ENCODE data around the gene CAPN9.
"Not testable (repeated sequence)": the region's sequence is repeated elsewhere in the genome, so short reads cannot be mapped to it uniquely, and the experiment has no call there.

CAPN9 gene

DNA sequence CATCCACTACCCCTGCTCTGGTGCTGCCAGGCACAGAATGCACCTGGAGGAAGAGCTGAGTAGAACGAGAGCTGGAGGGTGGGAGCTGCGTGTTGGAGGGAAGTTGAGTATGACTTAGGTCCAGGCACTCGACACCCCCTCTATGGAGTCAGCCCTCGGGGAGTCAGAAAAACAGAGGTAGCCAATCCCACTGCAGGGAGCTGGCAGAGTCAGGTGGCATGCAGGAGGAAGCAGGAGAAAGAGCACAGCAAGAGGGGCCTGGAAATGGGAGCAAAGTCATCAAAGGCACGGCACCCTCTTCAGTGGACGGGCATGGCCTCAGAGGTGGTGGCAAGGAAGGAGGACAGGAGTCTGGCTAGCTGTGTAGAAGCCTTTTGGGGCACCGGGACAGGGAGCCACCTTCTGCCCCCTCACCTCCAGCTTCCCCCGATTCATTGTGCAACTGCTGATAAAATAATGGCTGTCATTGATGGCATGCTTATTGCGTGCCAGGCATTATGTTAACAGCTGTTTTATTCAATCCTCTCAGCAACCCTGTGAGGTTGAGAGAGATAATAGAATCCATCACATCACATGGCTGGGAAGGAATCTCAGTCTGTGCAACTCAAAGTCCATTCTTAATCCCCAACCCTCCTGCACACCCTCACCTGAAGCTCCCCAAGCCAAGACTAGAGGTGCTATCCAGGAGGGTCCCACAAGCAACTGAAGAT, 79.1 kb downstream of the CAPN9 start:
- DNase-seq = no peak

GRCh38 chr1:230827081-230827681, 80.0 kb downstream of the CAPN9 start:
- peak; percentile 79 for DNase-seq

DNA sequence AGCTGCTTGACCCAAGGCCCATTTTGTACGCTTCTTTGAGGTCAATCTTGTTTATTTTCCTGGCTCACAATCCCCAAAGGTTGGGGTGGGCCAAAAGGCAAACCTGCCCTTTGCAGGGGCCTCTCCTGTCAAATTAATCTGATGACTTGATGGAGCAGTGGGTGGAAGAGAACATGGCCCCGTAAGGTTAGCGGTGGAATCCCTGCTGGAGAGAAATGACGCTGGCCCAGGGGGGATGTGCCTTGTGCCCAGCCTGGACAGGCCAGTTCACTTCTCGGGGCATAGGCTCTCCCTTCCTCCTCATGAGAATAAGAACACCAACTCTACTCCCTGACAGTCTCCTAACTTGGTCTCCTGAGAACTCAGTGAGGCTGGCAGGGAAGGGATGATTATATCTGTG, 80.6 kb downstream of the CAPN9 start:
- no peak for DNase-seq

DNA sequence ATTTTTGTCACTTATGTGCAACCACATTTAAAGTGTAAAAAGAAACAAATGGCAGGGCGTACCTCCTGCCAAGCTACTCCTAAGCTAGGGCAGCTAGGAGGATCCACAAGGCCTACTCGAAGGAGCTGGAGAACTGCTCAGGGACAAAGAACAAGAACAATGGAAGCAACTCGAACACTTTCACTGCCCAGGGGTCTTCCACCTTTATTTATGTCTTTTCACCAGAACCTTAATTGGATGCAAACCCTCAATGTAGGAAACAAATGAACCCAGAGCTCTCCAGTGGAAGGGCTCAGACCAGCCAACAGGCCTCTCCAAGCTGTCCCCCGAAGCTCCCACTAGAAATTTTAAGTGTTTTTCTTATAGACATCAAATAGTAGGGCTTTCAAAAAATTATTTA, 81.2 kb downstream of the CAPN9 start:
- no peak for DNase-seq

DNA sequence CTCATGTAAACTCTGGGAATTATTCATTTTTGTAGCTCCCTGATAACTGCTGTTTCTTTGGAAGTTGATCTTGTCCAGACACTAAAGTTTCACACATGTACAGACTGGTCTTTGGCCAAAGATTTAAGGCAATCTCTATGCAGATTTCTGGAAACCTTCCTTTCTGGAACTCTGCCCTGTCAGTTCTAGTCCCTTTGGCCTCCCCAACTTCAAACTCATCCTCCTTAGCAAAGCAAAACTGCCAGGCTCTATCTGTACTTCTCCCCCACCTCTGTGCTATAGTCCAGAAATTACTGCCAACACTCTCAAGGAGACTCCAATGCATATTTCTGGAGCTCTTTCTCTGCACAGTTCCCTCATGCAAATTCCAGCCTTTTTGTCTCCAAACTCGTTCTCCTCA, 84.6 kb downstream of the CAPN9 start:
- no peak for DNase-seq

DNA sequence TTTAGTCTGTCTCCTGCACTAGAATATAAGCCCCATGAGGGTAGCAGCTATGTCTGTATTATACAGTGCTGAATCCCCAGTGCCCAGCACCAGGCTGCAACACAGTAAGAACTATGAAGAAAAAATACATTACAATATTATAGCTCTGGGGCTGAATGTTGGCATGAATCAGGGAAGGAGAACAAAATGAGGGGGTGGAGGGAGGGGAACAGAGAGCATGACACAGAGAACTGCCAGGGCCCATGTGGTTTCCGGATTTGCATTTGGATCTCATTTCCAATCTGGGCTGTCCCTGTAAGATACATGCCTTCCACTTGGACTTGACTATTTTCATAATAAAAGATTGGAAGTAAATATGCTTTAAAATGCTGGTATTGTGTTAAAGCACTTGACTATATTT, 85.3 kb downstream of the CAPN9 start:
- DNase-seq = no peak

GRCh38 chr1:230833511-230833910, 86.3 kb downstream of the CAPN9 start:
- DNase-seq = no peak

DNA sequence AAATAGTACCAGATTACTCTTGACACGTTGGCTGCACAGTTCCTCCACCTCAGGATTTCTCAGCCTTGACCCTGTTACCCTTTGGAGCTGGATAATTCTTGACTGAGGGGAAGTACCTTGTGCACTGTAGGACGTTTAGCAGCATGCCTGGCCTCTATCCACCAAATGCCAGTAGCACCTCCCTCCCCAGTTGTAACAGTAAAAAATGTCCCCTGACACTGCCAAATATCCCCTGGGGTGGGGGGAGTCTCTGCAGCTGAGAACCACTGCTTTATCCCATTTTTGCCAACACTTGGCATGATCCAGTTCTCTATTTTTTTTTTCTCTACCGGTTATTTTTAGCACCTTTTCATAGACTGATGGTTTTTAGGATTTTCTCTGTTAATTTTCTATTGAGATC, 87.1 kb downstream of the CAPN9 start:
- DNase-seq = no peak

DNA sequence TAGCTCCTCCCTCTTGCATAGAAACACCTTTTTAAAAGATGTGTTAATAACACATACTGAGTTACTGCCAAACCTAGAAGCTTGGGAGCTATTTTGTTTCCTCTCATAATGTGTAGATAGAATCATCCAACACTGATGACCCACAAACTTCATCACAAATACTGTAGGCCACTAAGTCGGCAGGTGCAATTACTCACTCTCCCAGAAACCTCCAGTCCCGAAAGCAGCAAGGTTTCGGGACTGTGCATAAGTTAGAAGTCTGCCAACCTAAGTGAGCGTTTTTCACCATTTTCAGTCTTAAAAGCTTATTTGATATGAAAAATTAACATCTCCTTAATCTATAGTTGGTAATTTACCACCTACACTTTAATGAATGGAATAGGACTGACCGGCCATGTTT, 89.2 kb downstream of the CAPN9 start:
- no peak for DNase-seq

GRCh38 chr1:230836793-230837192, 89.6 kb downstream of the CAPN9 start:
- no peak for DNase-seq

GRCh38 chr1:230839173-230839572, 92.0 kb downstream of the CAPN9 start:
- DNase-seq = no peak

GRCh38 chr1:230842801-230843200, 95.6 kb downstream of the CAPN9 start:
- no peak for DNase-seq

GRCh38 chr1:230843503-230844309, 96.5 kb downstream of the CAPN9 start:
- no peak for DNase-seq

GRCh38 chr1:230844561-230844960, 97.4 kb downstream of the CAPN9 start:
- DNase-seq = no peak

GRCh38 chr1:230845184-230845583, 98.0 kb downstream of the CAPN9 start:
- DNase-seq = not testable (repeated sequence)

- no peak for DNase-seq
Measured at GRCh38 chr1:230848235-230848634, 101.0 kb downstream of the CAPN9 start.

DNA sequence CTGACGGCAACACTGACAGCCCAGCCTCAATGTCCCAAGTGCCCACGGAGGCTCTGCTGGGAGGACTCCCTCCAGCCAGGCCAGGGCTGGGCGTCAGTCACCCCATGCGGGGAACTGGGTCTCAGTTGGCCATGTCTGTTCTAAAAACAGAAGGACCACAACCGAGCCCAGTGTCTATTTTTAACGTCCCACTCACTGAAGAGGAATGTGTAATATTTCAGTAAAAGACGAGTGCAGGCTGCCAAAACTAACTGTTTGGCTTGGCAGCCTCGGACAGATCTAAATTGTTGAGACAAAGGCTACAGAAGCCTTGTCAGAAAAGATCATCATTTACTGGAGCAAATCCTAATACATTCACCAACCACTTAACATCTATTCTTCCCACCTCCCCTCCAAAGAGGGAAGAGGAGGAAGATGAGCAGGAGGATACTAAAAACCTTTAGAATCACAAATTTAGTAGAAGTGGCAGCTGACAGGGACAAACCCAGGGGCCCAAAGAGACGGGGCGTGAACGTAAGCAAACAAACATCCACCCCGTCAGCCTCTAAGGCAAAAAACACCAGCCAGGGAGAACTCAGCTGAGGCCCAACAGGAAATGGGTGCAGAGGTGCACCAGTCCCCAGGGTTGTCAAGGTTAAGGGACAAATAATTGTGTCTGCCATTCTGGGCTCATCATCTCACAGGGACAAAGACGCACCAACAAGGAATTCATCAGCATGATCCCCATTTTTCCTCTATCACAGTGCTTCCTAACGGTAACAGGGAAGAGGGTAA, 102.5 kb downstream of the CAPN9 start:
- peak; percentile 92 for DNase-seq

- no peak for DNase-seq
Measured at GRCh38 chr1:230850547-230850946, 103.4 kb downstream of the CAPN9 start.

DNA sequence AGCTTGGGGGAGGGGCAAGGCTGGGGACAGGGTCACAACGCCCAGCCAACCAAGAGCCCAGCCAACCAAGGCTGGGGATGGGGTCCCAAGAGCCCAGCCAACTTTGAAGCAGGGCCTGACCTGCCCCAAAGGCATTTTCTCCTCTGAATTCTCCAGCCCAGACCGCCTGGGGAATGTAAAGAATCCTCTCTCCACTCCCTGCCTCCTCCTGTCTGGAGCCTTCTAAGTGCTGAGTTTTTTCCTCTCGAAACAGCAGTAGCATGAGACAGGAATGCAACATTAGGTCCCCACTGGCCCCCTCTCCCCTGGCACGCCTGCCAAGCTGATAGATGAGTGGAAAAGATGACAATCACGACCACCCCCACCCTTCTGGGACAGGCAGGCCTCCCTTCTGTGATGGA, 104.1 kb downstream of the CAPN9 start:
- no peak for DNase-seq
